OCI-LY1 (cell line): Measurements from ENCODE around the gene TMEM176A.

ENCODE experiments used
- H2AFZ ChIP-seq: fragments of 200-600 bp; sonication (generic), shearing (Covaris generic); 2 replicates; pipeline ENCODE4 v1.6.0; 2014; ENCODE audit warnings: antibody characterized with exemption, mild to moderate bottlenecking, low read length
- H3F3A ChIP-seq: fragments of 200-600 bp; sonication (generic), shearing (Covaris generic); 2 replicates; pipeline ENCODE4 v1.6.0; 2014; ENCODE audit warnings: mild to moderate bottlenecking, antibody characterized with exemption, low read length, moderate library complexity; ENCODE audit not compliant: insufficient read depth
- H3K27ac ChIP-seq: fragments of 200-600 bp; sonication (generic); 2 replicates; pipeline ENCODE4 v1.5.1; 2014; ENCODE audit warnings: low read length, mixed run types, mild to moderate bottlenecking, low read depth; ENCODE audit not compliant: poor library complexity, severe bottlenecking
- H3K27me3 ChIP-seq: fragments of 200-600 bp; sonication (generic); 2 replicates; pipeline ENCODE4 v1.6.0; 2014; ENCODE audit warnings: antibody characterized with exemption, mild to moderate bottlenecking, low read length, moderate library complexity; ENCODE audit not compliant: insufficient read depth
- H3K36me3 ChIP-seq: fragments of 200-600 bp; sonication (generic); 2 replicates; pipeline ENCODE4 v1.6.1; 2014; ENCODE audit warnings: mild to moderate bottlenecking, antibody characterized with exemption, low read length, moderate library complexity, mixed read lengths; ENCODE audit not compliant: insufficient read depth
- H3K4me1 ChIP-seq: fragments of 200-600 bp; sonication (generic); 2 replicates; pipeline ENCODE4 v1.5.1; 2014; ENCODE audit warnings: mild to moderate bottlenecking, low read length, moderate library complexity; ENCODE audit not compliant: insufficient read depth, severe bottlenecking
- H3K4me2 ChIP-seq: fragments of 200-600 bp; sonication (generic), shearing (Covaris generic); 2 replicates; pipeline ENCODE4 v1.6.1; 2014; ENCODE audit warnings: low read length
- H3K4me3 ChIP-seq: fragments of 200-600 bp; sonication (generic); 2 replicates; pipeline ENCODE4 v1.5.1; 2014; ENCODE audit warnings: low read length, low read depth, mild to moderate bottlenecking, mixed read lengths; ENCODE audit not compliant: poor library complexity, severe bottlenecking
- H3K79me2 ChIP-seq: fragments of 200-600 bp; shearing (Covaris generic); 2 replicates; pipeline ENCODE4 v1.6.1; 2016; ENCODE audit warnings: mixed run types, low read length, mixed read lengths; ENCODE audit not compliant: insufficient read depth
- H3K9ac ChIP-seq: fragments of 200-600 bp; sonication (generic), shearing (Covaris generic); 2 replicates; pipeline ENCODE4 v1.6.1; 2014; ENCODE audit warnings: mild to moderate bottlenecking, low read length, mixed read lengths
- H3K9me2 ChIP-seq: fragments of 200-600 bp; sonication (generic), shearing (Covaris generic); 2 replicates; pipeline ENCODE4 v1.6.1; 2014; ENCODE audit warnings: low read depth, mild to moderate bottlenecking, low read length, mixed read lengths
- H3K9me3 ChIP-seq: fragments of 200-600 bp; shearing (Covaris generic); 2 replicates; pipeline ENCODE4 v1.6.1; 2014; ENCODE audit warnings: low read length, mixed read lengths
- H4K20me1 ChIP-seq: fragments of 200-600 bp; sonication (generic), shearing (Covaris generic); 2 replicates; pipeline ENCODE4 v1.6.0; 2016; ENCODE audit warnings: mild to moderate bottlenecking, low read length; ENCODE audit not compliant: insufficient read depth
- EZH2 ChIP-seq: fragments of 200-600 bp; sonication (generic), shearing (Covaris generic); IDR thresholded peaks from 2 replicates; pipeline ENCODE4 v1.8.0; 2017; ENCODE audit warnings: borderline replicate concordance, mixed run types, mild to moderate bottlenecking, antibody characterized with exemption, low read length, moderate library complexity, mixed read lengths
- TF ChIP-seq, protein P1 (sequence below): fragments of 200-600 bp; sonication (generic), shearing (Covaris generic); IDR thresholded peaks from 2 replicates; pipeline ENCODE4 v1.5.1; 2017; ENCODE audit warnings: mild to moderate bottlenecking, antibody characterized with exemption, low read length, moderate library complexity, mixed read lengths

TMEM176A gene

DNA sequence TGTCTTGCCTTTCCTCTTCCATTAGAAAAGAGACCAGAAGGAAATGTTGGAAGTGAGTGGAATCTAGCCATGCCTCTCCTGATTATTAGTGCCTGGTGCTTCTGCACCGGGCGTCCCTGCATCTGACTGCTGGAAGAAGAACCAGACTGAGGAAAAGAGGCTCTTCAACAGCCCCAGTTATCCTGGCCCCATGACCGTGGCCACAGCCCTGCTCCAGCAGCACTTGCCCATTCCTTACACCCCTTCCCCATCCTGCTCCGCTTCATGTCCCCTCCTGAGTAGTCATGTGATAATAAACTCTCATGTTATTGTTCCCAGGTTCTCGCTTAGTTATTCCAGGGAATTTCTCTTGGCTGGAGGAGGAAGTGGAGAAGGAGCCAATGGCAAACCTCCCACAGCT is 4.2 kb downstream of the TMEM176A start:
- no peak overlapping the region for H3K4me3 ChIP-seq
- no peak overlapping the region for H3K27ac ChIP-seq
- H3K9me3 ChIP-seq, result peaks cover 5% of the 10 kb centered on the region
- 0 out of 2 replicates have a peak, but pooled peaks cover 2% of the 10 kb centered on the region for H3K9me2 ChIP-seq
- H3K27me3 ChIP-seq, result peaks cover 18% of the 10 kb centered on the region
- no peaks in the 10 kb centered on the region for H4K20me1 ChIP-seq
- H3K4me2 ChIP-seq, result no peak overlapping the region
- no peaks in the 10 kb centered on the region for H3K79me2 ChIP-seq
- H3K9ac ChIP-seq, result no peak overlapping the region
- no peaks in the 10 kb centered on the region for H3K4me1 ChIP-seq
- no peaks in the 10 kb centered on the region for H3F3A ChIP-seq
- H2AFZ ChIP-seq, result no peak overlapping the region
- TF ChIP-seq EZH2, result no peak
- TF ChIP-seq, protein P1, sequence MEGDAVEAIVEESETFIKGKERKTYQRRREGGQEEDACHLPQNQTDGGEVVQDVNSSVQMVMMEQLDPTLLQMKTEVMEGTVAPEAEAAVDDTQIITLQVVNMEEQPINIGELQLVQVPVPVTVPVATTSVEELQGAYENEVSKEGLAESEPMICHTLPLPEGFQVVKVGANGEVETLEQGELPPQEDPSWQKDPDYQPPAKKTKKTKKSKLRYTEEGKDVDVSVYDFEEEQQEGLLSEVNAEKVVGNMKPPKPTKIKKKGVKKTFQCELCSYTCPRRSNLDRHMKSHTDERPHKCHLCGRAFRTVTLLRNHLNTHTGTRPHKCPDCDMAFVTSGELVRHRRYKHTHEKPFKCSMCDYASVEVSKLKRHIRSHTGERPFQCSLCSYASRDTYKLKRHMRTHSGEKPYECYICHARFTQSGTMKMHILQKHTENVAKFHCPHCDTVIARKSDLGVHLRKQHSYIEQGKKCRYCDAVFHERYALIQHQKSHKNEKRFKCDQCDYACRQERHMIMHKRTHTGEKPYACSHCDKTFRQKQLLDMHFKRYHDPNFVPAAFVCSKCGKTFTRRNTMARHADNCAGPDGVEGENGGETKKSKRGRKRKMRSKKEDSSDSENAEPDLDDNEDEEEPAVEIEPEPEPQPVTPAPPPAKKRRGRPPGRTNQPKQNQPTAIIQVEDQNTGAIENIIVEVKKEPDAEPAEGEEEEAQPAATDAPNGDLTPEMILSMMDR, result no peak
- no peaks in the 10 kb centered on the region for H3K36me3 ChIP-seq

DNA sequence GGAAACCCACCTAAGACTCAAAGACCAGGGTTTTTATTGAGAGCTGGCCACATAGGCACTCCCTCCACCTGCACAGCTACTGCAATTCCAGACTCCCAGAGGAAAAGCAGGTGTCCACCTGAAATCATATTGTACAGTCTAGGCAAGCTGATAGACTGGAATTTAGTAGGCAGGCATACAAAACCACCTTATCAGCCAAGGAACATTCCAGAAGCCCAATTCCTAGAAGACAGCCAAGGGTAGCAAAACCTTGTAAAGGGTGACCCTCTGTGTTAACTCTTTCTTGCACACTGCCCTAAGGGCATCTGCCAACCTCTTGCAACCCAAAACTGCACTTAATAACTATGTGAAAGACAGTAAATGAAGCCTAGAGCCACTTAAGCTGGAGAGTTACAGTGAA is 5.3 kb downstream of the TMEM176A start:
- Histone ChIP-seq H3K27me3 (peaks cover 18% of the 10 kb centered on the region), H3F3A (no peaks in the 10 kb centered on the region), H2AFZ (no peak overlapping the region), H3K79me2 (no peaks in the 10 kb centered on the region), H3K4me3 (no peak overlapping the region), H3K27ac (no peak overlapping the region), H3K9ac (no peak overlapping the region), H3K9me2 (0 out of 2 replicates have a peak, but pooled peaks cover 2% of the 10 kb centered on the region), H4K20me1 (no peaks in the 10 kb centered on the region), H3K9me3 (peaks cover 5% of the 10 kb centered on the region), H3K4me2 (no peak overlapping the region), H3K4me1 (no peaks in the 10 kb centered on the region), H3K36me3 (no peaks in the 10 kb centered on the region)
- TF ChIP-seq, protein P1, result no peak
- TF ChIP-seq EZH2, result no peak

DNA sequence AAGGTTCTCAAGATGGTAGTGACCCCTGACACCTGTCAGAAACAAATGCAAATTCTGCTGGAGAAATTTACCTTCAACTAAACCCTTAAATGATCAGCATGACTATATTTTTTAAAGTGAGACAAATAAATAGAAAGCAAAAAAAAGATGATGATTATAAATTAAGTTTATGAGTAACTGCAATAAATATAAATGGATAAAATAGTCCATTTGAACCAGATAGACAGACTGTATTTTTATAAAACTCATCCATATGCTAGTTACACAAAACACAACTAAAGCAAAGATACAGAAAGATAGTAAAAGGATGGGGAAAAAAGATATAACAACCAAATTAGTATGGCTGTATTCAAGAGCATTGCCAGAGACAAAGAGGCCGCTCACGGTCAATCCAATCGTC is 5.9 kb downstream of the TMEM176A start:
- no peak overlapping the region for H3K27ac ChIP-seq
- TF ChIP-seq, protein P1, result no peak
- no peak for TF ChIP-seq EZH2
- H3K9me2 ChIP-seq, result 0 out of 2 replicates have a peak, but pooled peaks cover 2% of the 10 kb centered on the region
- H3K9me3 ChIP-seq, result peaks cover 5% of the 10 kb centered on the region
- H3K9ac ChIP-seq, result no peak overlapping the region
- no peak overlapping the region for H2AFZ ChIP-seq
- no peaks in the 10 kb centered on the region for H3K4me1 ChIP-seq
- no peak overlapping the region for H3K4me3 ChIP-seq
- no peaks in the 10 kb centered on the region for H3K36me3 ChIP-seq
- no peaks in the 10 kb centered on the region for H3K79me2 ChIP-seq
- H3K27me3 ChIP-seq, result peaks cover 18% of the 10 kb centered on the region
- no peak overlapping the region for H3K4me2 ChIP-seq
- no peaks in the 10 kb centered on the region for H4K20me1 ChIP-seq
- no peaks in the 10 kb centered on the region for H3F3A ChIP-seq
